NCI-H1694 treated with DMSO at 0.1 percent for 48 hours (cell line): ENCODE data around the gene CACNA1C.

Experiments used
- DNase-seq: peaks from one replicate; lab custom pipeline; 2025; lab: John Stamatoyannopoulos, UW

CACNA1C gene

DNA sequence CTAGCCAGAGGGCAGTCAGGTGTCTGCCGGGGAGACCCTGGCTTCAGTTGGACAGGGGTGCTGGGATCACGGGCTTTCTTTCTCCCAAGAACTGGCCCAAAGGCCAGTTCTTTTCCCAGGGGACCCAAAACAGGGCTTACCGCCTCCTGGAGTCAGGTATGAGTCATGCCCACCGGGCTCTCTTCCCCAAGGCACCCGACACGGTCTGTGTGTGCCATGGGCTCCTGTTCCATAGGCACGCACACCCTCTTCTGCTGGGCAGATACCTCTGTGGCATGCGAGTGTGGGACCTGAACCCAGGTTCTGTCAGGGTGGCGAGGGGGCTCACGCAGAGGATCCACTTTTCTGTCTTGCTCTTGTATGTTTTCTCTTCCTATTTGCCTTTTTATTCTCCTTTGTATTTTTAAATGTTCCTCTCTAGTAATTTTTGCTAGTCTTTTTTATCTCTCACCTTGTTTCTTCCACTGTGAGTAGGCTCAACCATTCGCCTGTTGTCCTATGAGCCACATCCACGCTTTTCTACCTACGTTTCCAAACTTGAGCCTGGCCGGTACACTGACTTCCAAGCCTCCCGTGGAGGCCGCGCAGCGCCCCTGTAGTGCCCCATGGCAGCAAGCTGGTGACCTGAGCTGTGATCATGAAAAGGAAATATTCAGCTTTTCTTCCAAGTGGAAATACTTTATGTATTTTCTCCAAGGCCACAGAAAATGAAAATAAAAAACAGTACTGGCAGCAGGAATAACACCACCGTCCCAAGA is 362.2 kb downstream of the CACNA1C start:
- no peak for DNase-seq

DNA sequence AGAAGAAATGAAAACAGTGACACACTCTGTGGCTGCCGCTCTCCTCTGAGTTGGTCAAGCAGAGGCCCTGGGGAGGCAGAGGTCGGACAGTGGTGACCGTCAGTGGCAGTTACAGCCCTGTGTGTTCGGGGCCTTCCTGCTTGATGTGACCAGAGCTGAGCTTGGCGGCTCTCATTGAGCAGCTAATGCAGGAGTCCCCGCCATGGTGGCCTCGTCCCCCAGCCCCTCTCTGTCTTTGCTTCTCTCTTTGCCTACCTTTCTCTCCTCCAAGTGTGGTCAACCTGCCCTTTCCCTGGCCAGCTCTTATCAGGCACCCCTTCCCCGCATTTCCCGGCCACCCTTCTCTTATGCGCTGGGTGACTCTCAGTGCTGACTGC is 362.8 kb downstream of the CACNA1C start:
- DNase-seq, result no peak

DNA sequence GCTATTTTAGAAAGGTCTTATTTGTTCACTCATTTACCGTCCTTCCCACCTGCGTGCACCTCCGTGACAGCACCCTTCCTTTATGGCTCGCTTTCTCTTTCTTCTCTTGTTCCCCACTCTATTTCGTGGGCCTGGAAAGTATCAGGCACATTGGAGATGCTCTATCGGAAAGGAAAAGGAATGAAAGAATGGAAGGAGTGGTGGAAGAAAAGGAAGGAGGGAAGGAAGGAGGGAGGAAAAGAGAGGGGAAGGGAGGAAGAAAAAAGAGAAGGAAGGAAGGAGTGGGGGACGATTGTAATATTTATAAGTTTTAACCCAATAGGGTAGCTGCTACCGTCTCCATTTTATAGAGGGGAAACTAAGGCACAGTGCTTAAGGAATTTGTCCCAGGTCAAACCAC is 363.4 kb downstream of the CACNA1C start:
- DNase-seq, result no peak

DNA sequence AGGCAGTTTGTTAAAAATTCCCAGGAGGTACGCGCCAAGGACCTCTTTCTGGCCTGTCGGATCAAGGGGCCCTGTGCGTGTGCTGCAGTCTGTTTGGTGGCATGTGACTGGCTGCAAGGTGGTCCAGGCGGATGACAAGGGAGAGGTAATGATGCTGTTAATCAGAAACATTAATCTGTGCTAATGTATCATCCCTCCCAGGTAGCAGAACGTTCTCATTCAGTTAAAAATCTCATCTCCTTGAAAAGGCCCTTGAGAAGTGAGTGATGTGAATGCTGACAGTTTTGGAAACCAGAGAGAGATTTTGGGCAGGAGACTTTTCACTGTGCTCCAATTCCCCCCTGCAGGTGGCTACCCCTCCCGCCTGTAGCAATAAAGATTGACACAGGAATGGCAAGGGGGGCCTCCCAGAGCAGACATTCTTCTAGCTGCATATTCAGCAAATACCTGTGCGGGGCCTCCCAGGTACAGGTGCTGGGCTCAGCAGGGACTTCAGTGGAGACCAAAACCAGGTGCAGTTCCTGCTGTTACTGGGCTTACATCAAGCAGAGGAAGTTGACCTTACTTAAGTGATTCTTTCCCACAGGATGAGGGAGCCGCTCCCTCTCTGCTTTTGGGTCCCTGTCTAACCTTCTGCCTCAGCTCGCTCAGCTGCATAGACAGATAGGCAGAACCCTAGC is 364.8 kb downstream of the CACNA1C start:
- no peak for DNase-seq

DNA sequence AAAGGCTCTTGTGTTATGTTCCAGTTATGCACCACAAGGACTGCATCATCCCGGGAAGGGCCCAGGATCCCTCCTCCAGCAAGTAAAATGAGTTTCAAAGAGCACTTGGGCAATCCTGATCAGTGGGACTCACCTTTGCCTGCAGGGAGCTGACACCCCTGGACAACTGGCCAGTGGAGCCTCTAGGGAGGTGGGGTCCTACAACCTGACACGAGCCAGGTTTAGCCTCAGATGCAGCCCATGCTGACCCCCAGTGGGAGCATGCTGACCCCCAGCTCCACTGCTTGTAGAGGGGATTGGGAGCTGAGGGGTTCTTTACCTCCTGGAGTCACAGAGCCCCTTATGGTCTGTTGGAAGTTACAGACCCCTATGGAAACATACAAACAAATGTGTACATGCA is 365.8 kb downstream of the CACNA1C start:
- DNase-seq, result no peak

DNA sequence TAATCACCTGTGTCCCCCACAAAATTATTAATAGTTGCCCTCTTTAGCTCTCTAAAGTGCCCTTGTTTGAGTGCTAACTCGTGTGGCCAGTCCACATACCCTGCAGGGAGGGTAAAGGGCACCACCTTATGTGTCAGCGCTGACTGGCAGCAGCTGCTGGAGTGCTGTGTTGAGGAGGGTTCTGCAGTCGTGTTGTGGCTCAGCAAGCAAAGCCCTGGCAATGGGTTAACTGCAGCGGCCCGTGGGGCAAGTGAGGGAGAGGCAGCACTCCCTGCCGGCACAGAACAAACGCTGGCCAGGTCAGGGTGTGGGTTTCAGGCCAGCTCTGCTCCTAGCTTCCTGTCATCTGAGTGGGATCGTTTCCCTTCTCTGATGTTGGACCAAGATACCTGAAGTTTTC is 369.8 kb downstream of the CACNA1C start:
- DNase-seq, result no peak

DNA sequence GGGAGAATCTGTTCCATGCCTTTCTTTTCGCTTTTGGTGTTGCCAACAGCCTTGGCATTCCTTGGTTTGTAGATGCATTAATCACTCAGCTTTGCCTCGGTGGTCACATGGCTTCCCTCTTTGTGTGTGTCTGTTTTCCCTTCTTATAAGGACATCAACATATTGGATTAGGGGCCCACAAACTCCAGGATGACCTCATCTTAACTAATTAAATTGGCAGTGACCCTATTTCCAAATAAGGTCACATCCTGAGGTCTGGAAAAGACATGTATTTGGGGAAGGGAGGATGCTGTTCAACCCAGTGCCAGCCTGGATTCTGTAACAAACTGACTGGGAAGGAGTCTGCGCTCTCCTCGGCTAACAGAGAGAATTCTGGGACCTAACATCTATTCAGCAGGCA is 376.2 kb downstream of the CACNA1C start:
- no peak for DNase-seq

DNA sequence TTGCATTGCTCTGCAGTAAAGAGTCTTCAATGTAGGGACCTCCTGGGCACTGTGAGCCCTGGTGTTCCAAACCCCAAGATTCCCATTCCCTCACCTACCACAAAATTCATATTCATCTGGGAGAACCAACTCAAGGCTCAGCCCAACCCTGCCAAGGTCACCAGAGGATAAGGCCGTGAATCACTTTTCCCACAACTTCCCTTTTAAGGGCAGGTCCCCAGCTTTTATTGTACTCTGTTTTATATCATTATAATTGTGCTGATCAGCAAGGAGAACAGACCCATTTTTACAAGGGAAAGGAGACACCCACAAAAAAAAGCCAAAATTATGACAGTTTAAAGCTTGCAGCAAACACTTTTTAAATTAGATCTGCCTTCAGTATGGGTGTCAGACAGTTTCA is 379.0 kb downstream of the CACNA1C start:
- no peak for DNase-seq

DNA sequence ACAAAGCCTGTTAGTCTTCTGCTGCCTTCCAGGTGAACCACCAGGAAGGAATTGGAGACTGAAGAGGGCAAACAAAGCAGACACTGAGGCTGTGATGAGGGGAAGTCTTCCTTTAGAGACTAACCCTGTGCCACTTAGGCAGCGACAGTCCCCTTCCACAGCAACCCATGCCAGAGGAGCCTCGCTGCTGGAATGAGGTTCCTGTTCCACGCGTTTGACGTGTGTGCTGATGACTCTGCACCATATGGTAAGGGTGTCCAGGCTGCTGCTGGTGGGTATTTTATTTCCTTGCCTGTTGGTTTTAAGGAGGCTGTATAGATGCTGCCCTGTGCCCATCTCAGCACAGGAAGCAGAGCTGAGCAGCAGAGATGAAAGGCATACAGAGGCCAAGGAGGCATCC is 380.1 kb downstream of the CACNA1C start:
- DNase-seq, result no peak

DNA sequence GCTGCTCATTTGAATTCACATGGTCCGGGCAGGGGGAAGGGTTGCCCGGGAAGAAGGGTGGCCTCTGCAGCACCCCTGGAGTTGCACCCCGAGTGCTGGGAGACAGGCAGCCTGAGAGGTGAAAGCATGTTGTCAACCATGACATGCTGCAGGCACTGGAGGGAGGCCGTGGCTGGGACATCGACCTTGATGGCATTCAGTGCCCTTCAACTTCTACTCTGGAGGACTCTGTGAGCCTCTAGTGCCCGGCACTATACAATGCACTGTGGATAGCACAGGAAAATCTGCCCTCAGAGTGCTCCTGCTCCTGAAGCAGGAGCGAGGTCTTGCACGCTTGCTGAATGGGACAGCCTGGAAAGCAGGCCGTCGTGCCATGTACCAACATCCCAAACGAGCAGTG is 382.7 kb downstream of the CACNA1C start:
- no peak for DNase-seq

DNA sequence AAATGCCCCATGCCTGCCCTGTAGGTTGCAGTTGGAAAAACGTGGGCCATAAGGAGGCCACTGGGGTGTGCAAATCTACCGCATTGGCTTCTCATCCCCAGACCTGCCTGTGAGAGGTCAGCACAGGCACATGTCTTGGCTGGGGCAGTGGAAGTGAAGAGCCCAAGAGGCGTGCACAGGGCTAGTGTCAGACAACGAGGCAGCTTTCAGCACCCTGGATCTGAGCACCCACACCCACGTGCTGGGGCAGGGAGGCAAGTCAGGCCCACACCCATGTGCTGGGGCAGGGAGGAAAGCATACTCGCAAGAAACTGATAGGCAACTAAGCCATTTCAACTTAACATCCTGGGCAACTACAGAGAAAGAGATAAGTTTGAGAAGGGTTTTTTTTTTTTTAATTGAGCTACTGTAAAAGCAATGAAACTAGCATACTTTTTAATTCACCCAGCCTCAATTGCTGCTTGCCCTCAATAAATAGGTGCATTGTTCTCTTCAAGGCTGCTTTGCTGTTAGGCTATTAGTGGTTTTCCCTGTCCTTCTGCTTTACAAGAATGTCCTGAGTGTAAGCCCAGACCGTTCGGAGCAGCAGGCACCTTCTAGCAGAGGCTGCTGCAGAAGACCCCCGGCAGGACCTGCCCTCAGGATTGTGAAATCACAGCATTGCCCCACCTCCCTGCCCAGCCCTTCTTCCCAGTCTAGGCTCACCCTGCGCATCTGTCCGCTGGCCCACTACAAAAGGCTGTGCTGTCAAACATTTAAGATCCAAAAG is 386.7 kb downstream of the CACNA1C start:
- no peak for DNase-seq

DNA sequence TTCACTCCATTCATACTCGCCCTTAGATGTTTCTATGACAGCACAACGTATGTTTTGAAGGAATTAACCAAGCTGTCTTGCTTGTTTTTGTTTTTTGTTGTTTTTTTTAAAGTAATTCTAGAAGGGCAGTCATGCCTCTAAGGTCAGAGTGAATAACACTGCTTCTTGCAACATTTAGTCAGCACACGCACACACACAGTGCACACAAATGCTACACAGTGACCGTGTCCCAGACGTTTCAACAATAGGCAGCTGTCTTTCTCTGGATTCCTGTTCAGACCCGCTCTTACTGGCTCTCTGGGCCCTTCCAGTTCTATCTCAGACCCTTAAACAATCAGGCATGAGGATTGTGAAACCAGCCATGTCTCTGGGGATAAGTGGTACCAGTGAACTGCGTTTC is 391.0 kb downstream of the CACNA1C start:
- DNase-seq, result no peak

DNA sequence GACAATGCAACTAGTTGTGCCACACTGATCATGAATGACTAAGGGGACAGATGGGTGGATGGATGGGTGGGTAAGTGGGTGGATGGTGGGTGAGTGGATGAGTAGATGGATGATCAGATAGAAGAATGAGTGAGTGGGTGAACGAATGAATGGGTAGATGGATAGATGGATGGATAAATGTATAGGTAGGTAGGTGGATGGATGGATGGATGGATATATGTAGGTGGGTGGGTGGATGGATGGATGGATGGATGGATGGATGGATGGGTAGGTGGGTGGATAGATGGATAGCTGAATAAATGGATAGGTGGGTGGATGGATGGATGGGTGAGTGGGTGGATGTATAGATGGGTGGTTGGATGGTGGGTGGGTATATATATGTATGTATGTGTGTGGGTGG is 393.2 kb downstream of the CACNA1C start:
- no peak for DNase-seq

DNA sequence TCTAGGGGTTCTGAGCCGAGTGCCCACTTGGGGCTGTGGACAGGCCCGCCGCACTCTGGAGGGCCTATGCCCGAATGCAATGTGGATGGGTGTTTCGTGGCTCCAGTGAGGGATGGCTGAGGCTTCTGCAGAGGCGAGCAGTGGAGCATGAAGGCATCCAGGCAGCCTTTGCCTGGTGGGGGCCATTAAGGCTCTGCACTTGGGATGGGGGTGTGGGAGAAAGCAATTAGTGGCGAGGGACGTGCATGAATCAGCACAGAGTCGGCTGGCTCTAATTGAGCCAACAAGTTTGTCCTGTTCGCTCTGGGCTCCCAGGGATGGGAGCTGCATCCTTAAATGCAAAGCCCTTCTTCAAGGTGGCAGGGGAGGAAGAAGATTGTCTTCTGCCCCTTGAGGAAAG is 395.1 kb downstream of the CACNA1C start:
- no peak for DNase-seq

DNA sequence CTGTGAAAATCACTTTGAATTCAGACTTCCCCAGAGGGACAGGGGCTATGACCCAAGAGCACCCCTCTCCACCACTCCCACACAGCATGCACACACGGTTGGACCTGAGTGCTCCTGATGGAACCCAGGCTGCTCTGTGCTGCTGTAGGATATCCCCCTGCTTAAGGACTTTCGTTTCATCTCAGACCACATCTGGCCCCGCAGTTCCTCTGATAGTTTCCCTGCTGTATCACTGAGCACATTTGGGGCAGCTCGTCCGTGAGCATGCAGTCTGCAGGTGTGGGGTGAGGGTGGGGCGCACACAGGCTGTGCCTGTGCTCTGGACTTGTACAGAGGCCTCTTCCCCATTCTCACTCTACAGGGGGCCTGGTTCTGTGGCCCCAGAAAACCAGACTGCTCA is 396.8 kb downstream of the CACNA1C start:
- no peak for DNase-seq

DNA sequence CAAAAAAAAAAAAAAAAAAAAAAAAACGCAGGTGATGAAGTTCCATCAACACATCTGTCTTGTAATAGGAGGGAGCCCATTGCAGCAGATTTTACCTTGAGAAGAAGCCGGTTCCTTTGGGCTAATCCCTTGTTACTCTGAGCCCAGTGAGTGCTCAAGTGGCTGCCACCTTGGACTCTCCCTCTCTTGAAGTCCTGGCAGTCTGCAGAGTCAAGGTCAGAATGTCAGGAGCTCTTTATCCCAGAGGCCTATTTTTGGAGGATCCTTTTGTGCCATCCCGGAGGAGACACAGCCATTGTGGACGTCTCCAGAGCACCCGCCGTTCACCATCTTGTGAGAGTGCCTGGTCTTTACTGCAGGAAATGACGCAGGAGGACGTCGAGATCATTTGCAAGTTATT is 397.8 kb downstream of the CACNA1C start:
- no peak for DNase-seq

DNA sequence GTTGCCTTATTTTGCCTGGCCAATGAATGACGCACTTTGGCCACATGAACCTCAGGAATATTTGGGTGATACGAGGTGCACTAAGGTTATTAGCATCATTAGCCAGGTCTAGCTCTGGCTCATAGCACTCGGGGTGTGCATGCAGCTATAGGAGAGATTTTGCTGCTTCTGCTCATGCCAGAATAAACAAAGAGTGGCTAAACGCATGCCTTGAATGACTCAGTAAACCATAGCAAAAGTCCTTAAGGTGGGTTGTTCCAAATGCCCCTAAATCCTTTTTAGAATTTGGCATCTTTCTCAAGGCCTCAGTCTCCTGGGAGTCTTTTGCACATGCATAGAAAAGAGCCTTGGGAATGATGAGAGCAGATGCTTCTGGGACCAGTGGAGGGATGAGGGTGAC is 398.2 kb downstream of the CACNA1C start:
- DNase-seq, result no peak

DNA sequence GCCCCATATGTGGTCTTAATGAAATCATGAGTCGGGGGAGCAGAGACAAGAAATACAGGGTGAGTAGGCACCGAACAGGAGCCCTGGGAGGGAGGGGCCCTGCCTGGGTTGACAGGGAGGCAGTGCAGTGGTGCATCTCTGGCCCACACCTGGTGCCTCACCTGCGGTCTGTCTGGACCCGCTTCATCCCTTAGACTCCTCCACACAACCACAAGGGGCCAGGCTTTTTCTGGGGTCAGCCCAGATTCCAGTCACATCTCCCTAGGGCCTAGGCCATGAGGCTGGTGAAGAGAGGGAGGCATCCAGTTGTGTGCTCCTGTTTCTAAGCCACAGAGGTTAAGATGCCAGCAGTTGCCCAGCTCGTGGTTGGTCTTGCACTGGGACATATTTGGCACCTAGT is 398.7 kb downstream of the CACNA1C start:
- no peak for DNase-seq

DNA sequence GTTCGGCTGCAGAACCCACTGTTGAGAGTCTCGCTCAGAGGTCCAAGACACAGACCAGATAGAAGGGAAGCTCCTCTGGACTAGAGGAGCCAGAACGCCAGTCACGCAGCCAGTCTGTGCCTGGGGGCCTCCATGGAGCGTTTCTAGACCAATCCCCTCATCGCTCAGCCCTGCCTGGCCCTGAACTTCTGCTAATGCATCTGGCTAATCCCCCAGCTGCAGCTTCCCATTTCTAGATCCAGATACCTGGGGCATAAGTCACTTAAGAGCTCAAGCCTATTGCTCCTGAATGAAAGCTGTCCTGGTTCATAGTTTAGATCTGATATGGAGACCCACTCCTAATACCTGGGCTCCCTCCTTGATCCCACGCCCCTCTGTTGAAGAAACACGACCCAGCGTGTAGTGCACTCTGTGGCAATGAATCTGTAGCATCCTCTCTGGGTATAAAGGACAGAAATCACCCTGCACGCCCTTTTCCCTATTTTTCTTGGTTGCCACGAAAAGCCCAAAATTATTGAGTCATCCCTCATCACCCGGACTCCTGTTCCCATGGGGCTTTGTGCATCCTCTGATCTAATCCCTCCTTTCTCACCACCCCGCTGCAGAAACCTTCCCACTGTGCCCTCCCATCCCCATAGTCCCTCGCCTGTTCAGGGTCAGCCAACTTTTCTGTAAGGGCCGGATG is 400.4 kb downstream of the CACNA1C start:
- DNase-seq, result no peak

DNA sequence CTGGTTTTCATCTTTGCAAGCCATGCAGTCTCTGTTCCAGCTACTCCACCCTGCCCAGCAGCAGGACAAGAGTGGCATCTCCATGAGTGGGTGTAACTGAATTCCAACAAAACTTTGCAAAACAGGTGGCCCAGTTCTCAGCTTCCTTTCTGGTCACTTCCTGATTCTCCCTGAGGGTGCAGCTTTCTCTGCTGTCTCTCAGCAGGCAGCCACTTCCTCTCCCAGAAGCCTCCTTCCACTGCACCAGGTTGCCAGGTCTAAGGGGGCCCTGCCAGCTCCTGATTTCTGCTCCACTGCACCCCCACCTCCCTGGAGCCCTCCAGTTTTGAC is 400.9 kb downstream of the CACNA1C start:
- no peak for DNase-seq

DNA sequence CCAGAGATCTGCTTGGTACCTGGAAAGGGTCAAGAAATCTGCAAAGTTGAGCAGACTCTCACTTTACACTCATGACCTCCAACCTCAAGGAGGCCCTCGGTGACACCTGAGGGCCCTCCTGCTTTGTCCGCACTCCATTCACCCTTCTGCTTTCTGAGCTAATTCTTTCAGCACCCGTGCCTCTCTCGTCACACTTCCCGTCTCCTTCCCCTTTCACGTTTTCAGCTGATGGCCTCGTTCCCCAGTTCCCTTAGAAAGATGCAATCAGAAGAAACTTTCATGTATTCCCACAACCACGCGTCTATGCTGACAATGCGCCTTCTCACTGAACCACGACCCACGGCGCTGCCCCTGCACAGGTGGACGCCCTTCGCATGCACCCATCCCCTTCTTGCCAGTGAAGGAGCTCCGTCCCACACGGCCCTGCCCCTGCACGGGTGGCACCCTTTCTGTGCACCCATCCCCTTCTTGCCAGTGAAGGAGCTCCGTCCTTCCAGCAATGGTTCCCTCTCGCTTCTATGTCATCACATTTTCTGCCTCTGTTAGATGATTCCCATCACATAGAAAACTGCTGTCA is 401.9 kb downstream of the CACNA1C start:
- DNase-seq, result no peak

DNA sequence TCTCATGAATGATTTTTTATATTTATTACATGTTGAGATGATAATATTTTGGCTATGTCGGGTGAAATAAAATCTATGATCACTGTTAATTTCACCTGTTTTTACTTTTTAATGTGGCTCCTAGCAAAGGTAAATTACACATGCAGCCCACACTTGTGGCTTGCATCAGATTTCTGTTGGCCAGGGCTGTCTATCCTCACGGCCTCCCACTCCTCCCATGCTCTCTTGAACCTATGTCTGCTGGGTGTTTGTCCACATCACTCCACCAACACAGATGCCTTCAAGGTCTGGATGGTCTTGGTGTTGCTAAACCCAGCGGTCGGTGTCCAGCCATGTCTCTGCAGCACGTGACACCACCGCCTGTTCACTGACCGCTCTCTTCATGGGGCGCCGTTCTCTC is 402.6 kb downstream of the CACNA1C start:
- no peak for DNase-seq
